Measurements from ENCODE around the gene SEMA5A. TPM values are rescaled to one million over a fixed set of nuclear protein-coding genes. Genes with fewer than 3 reads are reported as not detected.

Gene SEMA5A
- polyA plus RNA-seq, 1 donor (not counting 4 experiments of a cell fraction or from before 2014, with no cell fraction given): 0.16 TPM

GRCh38 chr5:9441610-9442009 is 104.3 kb downstream of the SEMA5A start:
- H3K4me1 ChIP-seq (ENCODE audit: control insufficient read depth, extremely low read depth, insufficient read depth, low read length): peaks cover 32% of the 10 kb centered on the region
- no peak for TF ChIP-seq CTCF (optimal IDR thresholded peaks at IDR 0.05 in 1 of 3, IDR thresholded peaks at IDR 0.05 in 1 of 3, conservative IDR thresholded peaks at IDR 0.05 in 1 of 3; ENCODE audit: extremely low read depth in 1 of 3, insufficient read depth in 2 of 3, low read length in 3 of 3)
- TF ChIP-seq EZH2 (IDR thresholded peaks at IDR 0.05; ENCODE audit: low read length): no peak
- no peaks in the 10 kb centered on the region for H3K9me3 ChIP-seq (ENCODE audit: control insufficient read depth, low read depth, low read length)
- H3K4me3 ChIP-seq (ENCODE audit: control insufficient read depth in 2 of 3, extremely low read depth in 1 of 3, insufficient read depth in 2 of 3, low read depth in 1 of 3, low read length in 3 of 3): no peak overlapping the region
- H2AFZ ChIP-seq (ENCODE audit: control insufficient read depth, low read length): peak overlapping the region; percentile 10
- dilution Hi-C loops (cut with MboI; ENCODE audit: extremely low pct_ligation_motif_present, low sequenced_read_pairs): no loop called here
- H3K27ac ChIP-seq (ENCODE audit: control insufficient read depth, insufficient read depth, low read length): peak overlapping the region; percentile 50
- H3K36me3 ChIP-seq (ENCODE audit: control insufficient read depth in 2 of 2, extremely low read depth in 1 of 2, insufficient read depth in 2 of 2, low read length in 2 of 2): no peaks in the 10 kb centered on the region
- H4K20me1 ChIP-seq (ENCODE audit: control insufficient read depth, extremely low read depth, insufficient read depth, low read length): no peaks in the 10 kb centered on the region
- no peaks in the 10 kb centered on the region for H3K27me3 ChIP-seq (ENCODE audit: control insufficient read depth, extremely low read depth, insufficient read depth, low read length)
- FAIRE-seq (peak; percentile 69), DNase-seq (ENCODE audit: low read depth, low spot score) (peak; percentile 57)
- H3K4me2 ChIP-seq (ENCODE audit: control insufficient read depth, extremely low read depth, insufficient read depth, low read depth, low read length): peak overlapping the region; percentile 15
- H3K9me1 ChIP-seq (ENCODE audit: control insufficient read depth, extremely low read depth, insufficient read depth, low read length): no peaks in the 10 kb centered on the region
- no peak overlapping the region for H3K9ac ChIP-seq (ENCODE audit: control insufficient read depth, extremely low read depth, insufficient read depth, low read length)
- H3K79me2 ChIP-seq (ENCODE audit: control insufficient read depth, insufficient read depth, low read length): no peaks in the 10 kb centered on the region

- Histone ChIP-seq H3K4me2 (ENCODE audit: control insufficient read depth, extremely low read depth, insufficient read depth, low read depth, low read length) (peak overlapping the region; percentile 42), H4K20me1 (ENCODE audit: control insufficient read depth, extremely low read depth, insufficient read depth, low read length) (no peaks in the 10 kb centered on the region), H3K9me1 (ENCODE audit: control insufficient read depth, extremely low read depth, insufficient read depth, low read length) (no peaks in the 10 kb centered on the region), H3K4me1 (ENCODE audit: control insufficient read depth, extremely low read depth, insufficient read depth, low read length) (peaks cover 32% of the 10 kb centered on the region), H3K9me3 (ENCODE audit: control insufficient read depth, low read depth, low read length) (no peaks in the 10 kb centered on the region), H2AFZ (ENCODE audit: control insufficient read depth, low read length) (no peak overlapping the region), H3K36me3 (ENCODE audit: control insufficient read depth in 2 of 2, extremely low read depth in 1 of 2, insufficient read depth in 2 of 2, low read length in 2 of 2) (no peaks in the 10 kb centered on the region), H3K79me2 (ENCODE audit: control insufficient read depth, insufficient read depth, low read length) (no peaks in the 10 kb centered on the region), H3K4me3 (ENCODE audit: control insufficient read depth in 2 of 3, extremely low read depth in 1 of 3, insufficient read depth in 2 of 3, low read depth in 1 of 3, low read length in 3 of 3) (no peak overlapping the region), H3K9ac (ENCODE audit: control insufficient read depth, extremely low read depth, insufficient read depth, low read length) (no peak overlapping the region), H3K27me3 (ENCODE audit: control insufficient read depth, extremely low read depth, insufficient read depth, low read length) (no peaks in the 10 kb centered on the region), H3K27ac (ENCODE audit: control insufficient read depth, insufficient read depth, low read length) (peak overlapping the region; percentile 17)
- dilution Hi-C loops (cut with MboI; ENCODE audit: extremely low pct_ligation_motif_present, low sequenced_read_pairs): no loop called here
- DNase-seq (ENCODE audit: low read depth, low spot score): peak; percentile 40
- TF ChIP-seq CTCF (optimal IDR thresholded peaks at IDR 0.05 in 1 of 3, IDR thresholded peaks at IDR 0.05 in 1 of 3, conservative IDR thresholded peaks at IDR 0.05 in 1 of 3; ENCODE audit: extremely low read depth in 1 of 3, insufficient read depth in 2 of 3, low read length in 3 of 3) (no peak), EZH2 (IDR thresholded peaks at IDR 0.05; ENCODE audit: low read length) (no peak)
- peak; percentile 86 for FAIRE-seq
Observed at GRCh38 chr5:9440517-9440916, 105.4 kb downstream of the SEMA5A start.

Data from keratinocyte (primary cell).